WI38 (cell line): Measurements from ENCODE around the gene CNNM4.
"Not testable (repeated sequence)": the region's sequence is repeated elsewhere in the genome, so short reads cannot be mapped to it uniquely, and the experiment has no call there.

Experiments
- H3K4me3 ChIP-seq: 2 replicates; pipeline ENCODE4 v1.5.1; 2011; ENCODE audit warnings: low read depth, mild to moderate bottlenecking, control low read depth, low read length
- CTCF ChIP-seq: IDR thresholded peaks from 2 replicates; pipeline ENCODE4 v1.5.1; 2012; ENCODE audit warnings: low read depth, mild to moderate bottlenecking, control low read depth, low read length

The CNNM4 gene

GRCh38 chr2:96802721-96803120 lies 42.0 kb downstream of the CNNM4 start:
- no peak overlapping the region for H3K4me3 ChIP-seq
- TF ChIP-seq CTCF, result no peak

- TF ChIP-seq CTCF, result no peak
- H3K4me3 ChIP-seq, result no peak overlapping the region
Measured at GRCh38 chr2:96804986-96805385, 44.3 kb downstream of the CNNM4 start.

GRCh38 chr2:96805946-96806345 lies 45.2 kb downstream of the CNNM4 start:
- H3K4me3 ChIP-seq, result not testable (repeated sequence)

GRCh38 chr2:96806468-96807126 lies 45.9 kb downstream of the CNNM4 start:
- H3K4me3 ChIP-seq, result no peak overlapping the region
- no peak for TF ChIP-seq CTCF

- TF ChIP-seq CTCF, result no peak
- no peak overlapping the region for H3K4me3 ChIP-seq
Measured at GRCh38 chr2:96807127-96807471, 46.4 kb downstream of the CNNM4 start.

GRCh38 chr2:96808176-96808837 lies 47.6 kb downstream of the CNNM4 start:
- no peak overlapping the region for H3K4me3 ChIP-seq
- TF ChIP-seq CTCF, result no peak

GRCh38 chr2:96809216-96809882 lies 48.6 kb downstream of the CNNM4 start:
- no peak overlapping the region for H3K4me3 ChIP-seq
- TF ChIP-seq CTCF, result no peak
